ENCODE results near the gene BRD3OS. TPM values are rescaled to one million over a fixed set of nuclear protein-coding genes. Genes with fewer than 3 reads are reported as not detected.
A peak's percentile ranks its signal among the peaks of the same experiment; 100 is the strongest.

BRD3OS gene
- total and polyA plus RNA-seq, 4 experiments from 2014 or later, result 18.3 to 33.1 (median 19.9) TPM

GRCh38 chr9:133994353-133995011 is 30.8 kb upstream of the BRD3OS start:
- ChIA-PET POLR2A (ENCODE audit: partially characterized antibody) (interaction anchor here (0.9 to 2.0 kb wide), 5 partner anchors 39 to 212 kb away, joined by 3 to 6 read pairs (median 4); partner anchors contain the start of gene RNU6ATAC), CTCF (ENCODE audit: partially characterized antibody) (interaction anchor here (0.7 to 4.3 kb wide), 20 partner anchors 10 to 590 kb away, joined by 3 to 101 read pairs (median 5); partner anchors contain the start of gene BRD3OS)
- peaks cover 1 to 16% (median 4%) of the 10 kb centered on the region in 4 donors for H3K4me1 Mint-ChIP-seq
- H3K4me3 ChIP-seq (ENCODE audit: low read length in 2 of 2), result no peak overlapping the region
- H3K27ac Mint-ChIP-seq, result peak overlapping the region in 1 of 7 donors; percentile 35
- intact Hi-C loops (cut with micrococcal nuclease), result no loop called here
- no peaks in the 10 kb centered on the region for H3K27me3 ChIP-seq (ENCODE audit: insufficient read depth, low read length)
- DNase-seq, result peak; percentile 57 to 72 (median 60)
- no peaks in the 10 kb centered on the region for H3K9me3 Mint-ChIP-seq
- H3K4me1 ChIP-seq (ENCODE audit: insufficient read depth, low read length), result peaks cover 16% of the 10 kb centered on the region
- peaks cover 0 to 6% of the 10 kb centered on the region in 2 donors for H3K27me3 Mint-ChIP-seq
- H3K4me3 Mint-ChIP-seq, result peak overlapping the region in 6 of 8 donors; percentile 33 to 77 (median 59)
- H3K9me3 ChIP-seq (ENCODE audit: control insufficient read depth in 1 of 2, low read length in 2 of 2), result no peaks in the 10 kb centered on the region
- no peaks in the 10 kb centered on the region for H3K36me3 Mint-ChIP-seq
- no peaks in the 10 kb centered on the region for H3K36me3 ChIP-seq (ENCODE audit: insufficient read depth, low read length)
- H3K27ac ChIP-seq (ENCODE audit: low read depth, low read length), result no peak overlapping the region

DNA sequence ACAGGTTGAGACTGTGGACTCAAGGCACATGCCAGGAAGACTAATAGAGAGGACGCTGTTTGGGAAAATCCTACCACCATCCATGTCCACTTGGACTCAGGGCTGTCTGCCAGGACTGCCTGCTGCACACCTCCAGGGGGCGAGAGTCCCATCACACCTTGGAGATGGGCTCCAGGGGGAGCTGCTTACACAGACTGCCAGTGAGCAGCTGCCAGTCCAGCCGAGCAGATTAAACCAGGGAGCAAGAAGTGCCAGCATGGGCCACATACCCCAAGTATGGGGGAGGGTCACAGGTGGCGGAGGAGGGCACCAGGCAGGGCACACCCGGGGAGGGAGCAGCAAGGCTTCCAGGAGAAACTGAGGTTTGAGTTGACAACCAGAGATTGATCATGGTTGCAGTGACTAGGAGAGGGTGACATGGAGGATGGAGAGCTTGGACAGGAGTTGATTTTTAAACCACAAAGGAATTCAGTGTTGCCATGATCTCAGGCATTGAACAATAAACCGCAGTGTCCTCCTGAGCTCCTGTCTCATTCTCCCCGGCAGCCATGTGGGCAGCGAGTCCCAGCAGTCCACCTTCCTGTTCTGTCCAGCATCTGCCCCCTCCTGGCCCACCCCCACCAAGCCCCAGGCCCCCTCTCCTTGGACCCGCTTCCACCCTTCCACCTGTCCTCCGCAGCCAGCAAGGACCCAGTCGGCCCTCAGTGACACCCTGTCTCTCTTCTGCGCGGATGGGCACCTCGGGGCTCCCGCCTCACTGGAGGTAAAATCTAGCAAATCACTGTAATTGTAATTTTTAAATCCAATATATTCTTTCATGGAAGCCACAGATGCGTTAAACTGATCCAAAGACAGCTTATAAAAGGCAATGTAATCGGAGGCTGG is 30.0 kb upstream of the BRD3OS start:
- intact Hi-C loops (cut with micrococcal nuclease), result no loop called here
- H3K27ac Mint-ChIP-seq, result no peak overlapping the region
- POLR2A ChIA-PET (ENCODE audit: partially characterized antibody), result interaction anchor here (1.5 to 2.0 kb wide), 2 partner anchors 40 to 213 kb away, joined by 4 to 6 read pairs; no protein-coding TSS in a partner anchor

DNA sequence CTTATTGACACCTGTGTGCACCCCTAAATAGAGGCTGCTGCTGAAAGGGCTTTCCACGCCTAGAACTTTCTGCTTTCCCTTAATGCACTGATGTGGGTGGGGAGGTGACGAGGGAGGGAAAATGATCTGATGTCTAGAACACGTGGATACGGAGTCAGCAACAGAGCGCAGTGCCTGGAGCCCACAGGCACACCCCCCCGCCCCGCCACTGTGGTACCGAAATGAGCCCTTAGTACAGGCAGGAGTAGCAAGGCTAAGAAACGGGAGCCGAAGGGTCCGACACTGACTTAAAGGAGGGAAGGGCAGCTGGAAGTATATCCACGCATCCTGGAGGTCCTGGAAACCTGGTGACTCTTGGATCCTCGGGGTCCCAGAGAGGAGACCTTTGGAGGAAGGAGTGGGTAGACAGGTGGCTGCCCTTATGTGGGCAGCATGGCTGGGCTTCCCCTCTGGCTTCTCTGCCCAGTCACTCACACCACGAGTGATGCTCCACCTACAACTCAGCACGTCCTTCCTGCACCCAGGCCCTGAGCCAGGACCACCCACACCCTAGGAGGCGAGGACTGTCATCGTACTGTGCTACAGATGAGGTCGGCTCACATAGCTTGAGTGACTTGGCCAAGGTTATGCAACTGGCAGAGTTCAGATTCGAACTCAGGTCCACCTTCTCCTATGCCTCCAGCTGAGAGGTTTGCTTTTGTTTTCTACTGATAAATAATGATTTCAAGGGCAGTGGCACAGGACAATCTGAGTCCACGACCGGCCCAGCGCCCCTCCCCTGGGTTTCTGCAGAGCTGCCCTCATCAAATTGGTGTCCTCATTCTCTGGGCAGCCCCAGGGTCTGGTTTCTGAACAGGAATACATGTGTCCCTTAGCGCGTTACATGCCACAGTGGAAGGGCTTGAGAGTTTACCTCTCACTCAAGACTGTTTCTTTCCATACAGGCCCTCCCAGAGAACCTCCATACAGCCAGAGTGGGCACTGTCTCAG is 28.5 kb upstream of the BRD3OS start:
- ChIA-PET CTCF (ENCODE audit: partially characterized antibody) (interaction anchor here (0.7 to 4.3 kb wide), 5 partner anchors 20 to 220 kb away, joined by 3 to 101 read pairs (median 5); no protein-coding TSS in a partner anchor), POLR2A (ENCODE audit: partially characterized antibody) (interaction anchor here (0.7 kb wide), 1 partner anchor 28 kb away, joined by 3 read pairs; the partner anchor contains the start of gene BRD3OS)
- Histone ChIP-seq H3K4me1 (ENCODE audit: insufficient read depth, low read length) (peaks cover 16% of the 10 kb centered on the region), H3K27me3 (ENCODE audit: insufficient read depth, low read length) (no peaks in the 10 kb centered on the region), H3K36me3 (ENCODE audit: insufficient read depth, low read length) (no peaks in the 10 kb centered on the region), H3K9me3 (ENCODE audit: control insufficient read depth in 1 of 2, low read length in 2 of 2) (no peaks in the 10 kb centered on the region), H3K27ac (ENCODE audit: low read depth, low read length) (no peak overlapping the region), H3K4me3 (ENCODE audit: low read length in 2 of 2) (no peak overlapping the region)
- Mint-ChIP-seq H3K27ac (no peak overlapping the region), H3K36me3 (no peaks in the 10 kb centered on the region), H3K4me3 (peak overlapping the region in 1 of 8 donors; percentile 35), H3K27me3 (peaks cover 2 to 5% of the 10 kb centered on the region in 2 donors), H3K4me1 (peaks cover 1 to 12% (median 4%) of the 10 kb centered on the region in 4 donors), H3K9me3 (no peaks in the 10 kb centered on the region)
- intact Hi-C loops (cut with micrococcal nuclease), result no loop called here
- DNase-seq, result no peak

More for the DNA sequence above, 30.0 kb upstream of the BRD3OS start:
- Histone ChIP-seq H3K36me3 (ENCODE audit: insufficient read depth, low read length) (no peaks in the 10 kb centered on the region), H3K4me3 (ENCODE audit: low read length in 2 of 2) (no peak overlapping the region), H3K27me3 (ENCODE audit: insufficient read depth, low read length) (no peaks in the 10 kb centered on the region), H3K9me3 (ENCODE audit: control insufficient read depth in 1 of 2, low read length in 2 of 2) (no peaks in the 10 kb centered on the region), H3K27ac (ENCODE audit: low read depth, low read length) (no peak overlapping the region), H3K4me1 (ENCODE audit: insufficient read depth, low read length) (peaks cover 16% of the 10 kb centered on the region)
- peaks cover 1 to 16% (median 4%) of the 10 kb centered on the region in 4 donors for H3K4me1 Mint-ChIP-seq
- peak overlapping the region in 1 of 8 donors; percentile 39 for H3K4me3 Mint-ChIP-seq
- H3K27me3 Mint-ChIP-seq, result peaks cover 0 to 4% of the 10 kb centered on the region in 2 donors
- no peak for DNase-seq
- H3K36me3 Mint-ChIP-seq, result no peaks in the 10 kb centered on the region
- no peaks in the 10 kb centered on the region for H3K9me3 Mint-ChIP-seq
- CTCF ChIA-PET (ENCODE audit: partially characterized antibody), result interaction anchor here (0.7 to 4.3 kb wide), 15 partner anchors 20 to 591 kb away, joined by 3 to 101 read pairs (median 5); partner anchors contain the start of gene BRD3OS

DNA sequence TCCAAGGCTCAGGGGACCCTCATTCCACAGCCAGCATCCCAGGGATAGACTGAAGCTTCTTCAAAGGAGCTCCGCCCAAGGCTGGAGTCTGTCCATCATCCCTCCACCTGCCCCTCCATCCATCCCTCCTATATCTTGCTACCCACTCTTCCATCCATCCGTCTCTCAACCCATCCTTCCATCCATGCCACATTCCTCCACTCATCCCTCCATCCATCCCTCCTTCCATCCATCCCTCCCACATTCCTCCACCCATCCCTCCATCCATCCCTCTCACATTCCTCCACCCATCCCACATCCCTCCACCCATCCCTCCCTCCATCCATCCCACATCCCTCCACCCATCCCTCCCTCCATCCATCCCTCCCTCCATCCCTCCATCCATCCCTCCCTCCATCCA is 27.7 kb upstream of the BRD3OS start:
- ChIA-PET CTCF (ENCODE audit: partially characterized antibody) (interaction anchor here (0.7 kb wide), 1 partner anchor 215 kb away, joined by 5 read pairs; no protein-coding TSS in a partner anchor), POLR2A (ENCODE audit: partially characterized antibody) (interaction anchor here (0.7 kb wide), 1 partner anchor 27 kb away, joined by 3 read pairs; the partner anchor contains the start of gene BRD3OS)
- H3K9me3 ChIP-seq (ENCODE audit: control insufficient read depth in 1 of 2, low read length in 2 of 2), result no peaks in the 10 kb centered on the region
- H3K27me3 ChIP-seq (ENCODE audit: insufficient read depth, low read length), result no peaks in the 10 kb centered on the region
- H3K9me3 Mint-ChIP-seq, result no peaks in the 10 kb centered on the region
- H3K4me1 Mint-ChIP-seq, result peaks cover 1 to 12% (median 4%) of the 10 kb centered on the region in 4 donors
- H3K36me3 ChIP-seq (ENCODE audit: insufficient read depth, low read length), result no peaks in the 10 kb centered on the region
- H3K4me1 ChIP-seq (ENCODE audit: insufficient read depth, low read length), result peaks cover 16% of the 10 kb centered on the region
- H3K27me3 Mint-ChIP-seq, result peaks cover 2 to 8% of the 10 kb centered on the region in 2 donors
- no peak overlapping the region for H3K27ac Mint-ChIP-seq
- intact Hi-C loops (cut with micrococcal nuclease), result no loop called here
- H3K4me3 ChIP-seq (ENCODE audit: low read length in 2 of 2), result no peak overlapping the region
- DNase-seq, result no peak
- H3K4me3 Mint-ChIP-seq, result no peak overlapping the region
- H3K36me3 Mint-ChIP-seq, result no peaks in the 10 kb centered on the region
- no peak overlapping the region for H3K27ac ChIP-seq (ENCODE audit: low read depth, low read length)

DNA sequence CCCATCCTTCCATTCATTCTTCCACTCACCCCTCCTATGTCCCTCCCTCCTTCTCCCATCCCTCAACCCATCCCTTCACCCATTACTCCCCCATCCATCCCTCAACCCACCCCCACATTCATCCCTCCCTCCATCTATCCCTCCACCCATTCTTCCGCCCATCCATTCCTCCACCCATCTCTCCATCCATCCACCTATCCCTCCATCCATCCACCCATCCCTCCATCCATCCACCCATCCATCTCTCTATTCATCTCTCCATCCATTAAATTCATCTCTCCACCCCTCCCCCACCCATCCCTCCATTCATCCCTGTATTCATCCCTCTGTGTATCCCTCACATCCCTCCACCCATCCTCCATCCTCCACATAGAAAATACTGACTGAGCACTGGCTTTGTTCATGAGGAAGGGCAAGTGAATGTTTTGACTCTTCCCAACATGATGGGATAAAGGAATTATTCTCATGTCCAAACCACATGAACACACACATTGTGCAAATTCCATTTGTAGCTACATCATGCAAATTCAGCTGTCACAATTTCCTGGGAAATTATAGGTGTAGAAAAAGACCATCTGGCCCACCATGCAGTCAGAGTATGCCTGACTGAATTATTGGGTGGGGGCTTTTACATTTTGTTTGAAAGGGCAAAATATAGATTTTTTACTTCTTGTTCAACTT is 26.2 kb upstream of the BRD3OS start:
- no peak overlapping the region for H3K27ac ChIP-seq (ENCODE audit: low read depth, low read length)
- ChIA-PET CTCF (ENCODE audit: partially characterized antibody) (no interaction called here), POLR2A (ENCODE audit: partially characterized antibody) (no interaction called here)
- H3K4me1 ChIP-seq (ENCODE audit: insufficient read depth, low read length), result peaks cover 4% of the 10 kb centered on the region
- Mint-ChIP-seq H3K27me3 (peaks cover 4 to 8% of the 10 kb centered on the region in 2 donors), H3K9me3 (no peaks in the 10 kb centered on the region), H3K4me1 (peaks cover 1 to 4% (median 3%) of the 10 kb centered on the region in 4 donors), H3K27ac (no peak overlapping the region), H3K4me3 (no peak overlapping the region), H3K36me3 (no peaks in the 10 kb centered on the region)
- no peaks in the 10 kb centered on the region for H3K9me3 ChIP-seq (ENCODE audit: control insufficient read depth in 1 of 2, low read length in 2 of 2)
- H3K36me3 ChIP-seq (ENCODE audit: insufficient read depth, low read length), result no peaks in the 10 kb centered on the region
- no peak overlapping the region for H3K4me3 ChIP-seq (ENCODE audit: low read length in 2 of 2)
- no peaks in the 10 kb centered on the region for H3K27me3 ChIP-seq (ENCODE audit: insufficient read depth, low read length)
- intact Hi-C loops (cut with micrococcal nuclease), result no loop called here
- no peak for DNase-seq

DNA sequence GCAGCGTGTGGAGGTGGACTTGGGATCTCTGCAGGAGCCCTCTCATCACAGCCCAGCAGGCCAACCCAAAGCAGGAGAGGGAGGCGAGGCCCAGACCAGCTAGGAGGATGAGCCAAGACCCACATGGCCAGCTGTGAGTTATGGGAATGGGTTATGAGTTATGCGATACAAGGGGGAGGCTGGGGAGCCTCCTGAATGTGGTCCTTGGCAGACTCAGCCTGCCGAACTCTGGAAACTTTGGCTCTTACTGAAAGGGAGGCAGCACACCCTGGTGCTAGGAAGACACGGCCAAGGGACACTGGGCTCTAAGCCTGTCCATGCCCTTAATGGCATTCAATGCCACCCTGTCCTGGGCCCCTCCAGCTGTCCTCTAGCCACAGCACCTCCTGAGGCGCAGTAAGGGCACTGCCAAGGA is 25.4 kb upstream of the BRD3OS start:
- no peaks in the 10 kb centered on the region for H3K9me3 Mint-ChIP-seq
- Histone ChIP-seq H3K4me3 (ENCODE audit: low read length in 2 of 2) (no peak overlapping the region), H3K4me1 (ENCODE audit: insufficient read depth, low read length) (no peaks in the 10 kb centered on the region), H3K27ac (ENCODE audit: low read depth, low read length) (no peak overlapping the region), H3K27me3 (ENCODE audit: insufficient read depth, low read length) (no peaks in the 10 kb centered on the region), H3K9me3 (ENCODE audit: control insufficient read depth in 1 of 2, low read length in 2 of 2) (no peaks in the 10 kb centered on the region), H3K36me3 (ENCODE audit: insufficient read depth, low read length) (no peaks in the 10 kb centered on the region)
- no peaks in the 10 kb centered on the region for H3K36me3 Mint-ChIP-seq
- DNase-seq, result no peak
- H3K4me3 Mint-ChIP-seq, result no peak overlapping the region
- H3K4me1 Mint-ChIP-seq, result no peaks in the 10 kb centered on the region
- intact Hi-C loops (cut with micrococcal nuclease), result no loop called here
- no peak overlapping the region for H3K27ac Mint-ChIP-seq
- ChIA-PET CTCF (ENCODE audit: partially characterized antibody) (no interaction called here), POLR2A (ENCODE audit: partially characterized antibody) (no interaction called here)
- H3K27me3 Mint-ChIP-seq, result peaks cover 4 to 8% of the 10 kb centered on the region in 2 donors
